ENCODE data around the gene NPB.

Gene NPB

GRCh38 chr17:81879121-81879520, 22.9 kb upstream of the NPB start:
- H3K27ac ChIP-seq (ENCODE audit: low read length, poor library complexity, severe bottlenecking): no peak overlapping the region
- H3K4ac ChIP-seq (ENCODE audit: low read depth in 1 of 2, low read length in 2 of 2): no peak overlapping the region
- no peak overlapping the region for H3K18ac ChIP-seq (ENCODE audit: low read depth in 1 of 2, low read length in 2 of 2)
- no peaks in the 10 kb centered on the region for H3K9me3 ChIP-seq (ENCODE audit: control insufficient read depth, low read length)
- no peak overlapping the region for H3K4me3 ChIP-seq (ENCODE audit: insufficient read depth in 1 of 2, low read depth in 1 of 2, low read length in 2 of 2)
- H3K9ac ChIP-seq (ENCODE audit: low read length): no peak overlapping the region
- no peak overlapping the region for H2AFZ ChIP-seq (ENCODE audit: low read depth, low read length)
- H3K4me1 ChIP-seq (ENCODE audit: control insufficient read depth, insufficient read depth, low read depth, low read length): no peaks in the 10 kb centered on the region
- 90% methylated on average over 5 of the region's 5 CpGs for WGBS
- peaks cover 8% of the 10 kb centered on the region for H3K79me1 ChIP-seq (replicated peaks; ENCODE audit: low read length, poor library complexity, severe bottlenecking)
- H2BK120ac ChIP-seq (ENCODE audit: low read depth, low read length): no peak overlapping the region
- DNase-seq: no peak
- no peak overlapping the region for H4K91ac ChIP-seq (ENCODE audit: low read length)
- no peak overlapping the region for H3K4me2 ChIP-seq (ENCODE audit: low read length, poor library complexity, severe bottlenecking)
- no peak overlapping the region for H2AK5ac ChIP-seq (ENCODE audit: low read length, severe bottlenecking)
- H2BK12ac ChIP-seq (ENCODE audit: low read length in 2 of 2): no peak overlapping the region
- H2BK5ac ChIP-seq (ENCODE audit: low read depth, low read length, poor library complexity, severe bottlenecking): no peak overlapping the region
- H3K14ac ChIP-seq (ENCODE audit: low read length in 2 of 2): no peak overlapping the region
- no peak overlapping the region for H4K8ac ChIP-seq (ENCODE audit: low read length)
- H2BK15ac ChIP-seq (ENCODE audit: low read depth, poor library complexity, severe bottlenecking): no peak overlapping the region
- peaks cover 35 to 41% of the 10 kb centered on the region in 2 experiments for H3K36me3 ChIP-seq (ENCODE audit: control insufficient read depth in 1 of 2, insufficient read depth in 2 of 2, low read depth in 1 of 2, low read length in 2 of 2)
- H3K23ac ChIP-seq (ENCODE audit: low read length in 2 of 2): no peak overlapping the region
- H3K27me3 ChIP-seq (ENCODE audit: control insufficient read depth in 1 of 2, insufficient read depth in 1 of 2, low read length in 2 of 2): no peaks in the 10 kb centered on the region

- peaks cover 25% of the 10 kb centered on the region for H3K79me1 ChIP-seq (replicated peaks; ENCODE audit: low read length, poor library complexity, severe bottlenecking)
- H3K36me3 ChIP-seq (ENCODE audit: control insufficient read depth in 1 of 2, insufficient read depth in 2 of 2, low read depth in 1 of 2, low read length in 2 of 2): peaks cover 74 to 75% of the 10 kb centered on the region in 2 experiments
- no peak overlapping the region for H3K4me2 ChIP-seq (ENCODE audit: low read length, poor library complexity, severe bottlenecking)
- no peak overlapping the region for H4K8ac ChIP-seq (ENCODE audit: low read length)
- H2BK5ac ChIP-seq (ENCODE audit: low read depth, low read length, poor library complexity, severe bottlenecking): no peak overlapping the region
- no peak overlapping the region for H3K4ac ChIP-seq (ENCODE audit: low read depth in 1 of 2, low read length in 2 of 2)
- no peak overlapping the region for H3K4me3 ChIP-seq (ENCODE audit: insufficient read depth in 1 of 2, low read depth in 1 of 2, low read length in 2 of 2)
- 96% methylated on average over 11 of the region's 11 CpGs for WGBS
- DNase-seq: no peak
- H3K9me3 ChIP-seq (ENCODE audit: control insufficient read depth, low read length): no peaks in the 10 kb centered on the region
- H4K91ac ChIP-seq (ENCODE audit: low read length): no peak overlapping the region
- no peak overlapping the region for H3K23ac ChIP-seq (ENCODE audit: low read length in 2 of 2)
- H3K27me3 ChIP-seq (ENCODE audit: control insufficient read depth in 1 of 2, insufficient read depth in 1 of 2, low read length in 2 of 2): no peaks in the 10 kb centered on the region
- H2AK5ac ChIP-seq (ENCODE audit: low read length, severe bottlenecking): no peak overlapping the region
- H2BK120ac ChIP-seq (ENCODE audit: low read depth, low read length): no peak overlapping the region
- peak overlapping the region; percentile 14 for H3K9ac ChIP-seq (ENCODE audit: low read length)
- H3K27ac ChIP-seq (ENCODE audit: low read length, poor library complexity, severe bottlenecking): no peak overlapping the region
- no peak overlapping the region for H2AFZ ChIP-seq (ENCODE audit: low read depth, low read length)
- no peak overlapping the region for H2BK12ac ChIP-seq (ENCODE audit: low read length in 2 of 2)
- H3K14ac ChIP-seq (ENCODE audit: low read length in 2 of 2): no peak overlapping the region
- H3K4me1 ChIP-seq (ENCODE audit: control insufficient read depth, insufficient read depth, low read depth, low read length): peaks cover 25% of the 10 kb centered on the region
- H3K18ac ChIP-seq (ENCODE audit: low read depth in 1 of 2, low read length in 2 of 2): no peak overlapping the region
- H2BK15ac ChIP-seq (ENCODE audit: low read depth, poor library complexity, severe bottlenecking): no peak overlapping the region
These were observed 17.5 kb upstream of the NPB start for GRCh38 chr17:81884520-81884919.

GRCh38 chr17:81884968-81885367, 17.1 kb upstream of the NPB start:
- H3K18ac ChIP-seq (ENCODE audit: low read depth in 1 of 2, low read length in 2 of 2): no peak overlapping the region
- no peak overlapping the region for H3K4me2 ChIP-seq (ENCODE audit: low read length, poor library complexity, severe bottlenecking)
- peaks cover 28% of the 10 kb centered on the region for H3K79me1 ChIP-seq (replicated peaks; ENCODE audit: low read length, poor library complexity, severe bottlenecking)
- no peak for DNase-seq
- H3K9ac ChIP-seq (ENCODE audit: low read length): peak overlapping the region; percentile 14
- H2BK5ac ChIP-seq (ENCODE audit: low read depth, low read length, poor library complexity, severe bottlenecking): no peak overlapping the region
- H2BK12ac ChIP-seq (ENCODE audit: low read length in 2 of 2): no peak overlapping the region
- no peak overlapping the region for H3K4me3 ChIP-seq (ENCODE audit: insufficient read depth in 1 of 2, low read depth in 1 of 2, low read length in 2 of 2)
- H3K4me1 ChIP-seq (ENCODE audit: control insufficient read depth, insufficient read depth, low read depth, low read length): peaks cover 28% of the 10 kb centered on the region
- no peak overlapping the region for H2AK5ac ChIP-seq (ENCODE audit: low read length, severe bottlenecking)
- no peaks in the 10 kb centered on the region for H3K27me3 ChIP-seq (ENCODE audit: control insufficient read depth in 1 of 2, insufficient read depth in 1 of 2, low read length in 2 of 2)
- no peak overlapping the region for H2BK15ac ChIP-seq (ENCODE audit: low read depth, poor library complexity, severe bottlenecking)
- H3K14ac ChIP-seq (ENCODE audit: low read length in 2 of 2): no peak overlapping the region
- H3K9me3 ChIP-seq (ENCODE audit: control insufficient read depth, low read length): no peaks in the 10 kb centered on the region
- WGBS: 97% methylated on average over 5 of the region's 5 CpGs
- H2AFZ ChIP-seq (ENCODE audit: low read depth, low read length): no peak overlapping the region
- H3K27ac ChIP-seq (ENCODE audit: low read length, poor library complexity, severe bottlenecking): no peak overlapping the region
- H4K8ac ChIP-seq (ENCODE audit: low read length): no peak overlapping the region
- H3K23ac ChIP-seq (ENCODE audit: low read length in 2 of 2): no peak overlapping the region
- no peak overlapping the region for H4K91ac ChIP-seq (ENCODE audit: low read length)
- no peak overlapping the region for H2BK120ac ChIP-seq (ENCODE audit: low read depth, low read length)
- peaks cover 74 to 76% of the 10 kb centered on the region in 2 experiments for H3K36me3 ChIP-seq (ENCODE audit: control insufficient read depth in 1 of 2, insufficient read depth in 2 of 2, low read depth in 1 of 2, low read length in 2 of 2)
- H3K4ac ChIP-seq (ENCODE audit: low read depth in 1 of 2, low read length in 2 of 2): no peak overlapping the region

GRCh38 chr17:81885454-81885853, 16.6 kb upstream of the NPB start:
- H3K4ac ChIP-seq (ENCODE audit: low read depth in 1 of 2, low read length in 2 of 2): no peak overlapping the region
- no peaks in the 10 kb centered on the region for H3K27me3 ChIP-seq (ENCODE audit: control insufficient read depth in 1 of 2, insufficient read depth in 1 of 2, low read length in 2 of 2)
- no peak overlapping the region for H3K4me3 ChIP-seq (ENCODE audit: insufficient read depth in 1 of 2, low read depth in 1 of 2, low read length in 2 of 2)
- peak overlapping the region; percentile 82 for H3K27ac ChIP-seq (ENCODE audit: low read length, poor library complexity, severe bottlenecking)
- H3K18ac ChIP-seq (ENCODE audit: low read depth in 1 of 2, low read length in 2 of 2): no peak overlapping the region
- H3K36me3 ChIP-seq (ENCODE audit: control insufficient read depth in 1 of 2, insufficient read depth in 2 of 2, low read depth in 1 of 2, low read length in 2 of 2): peaks cover 74 to 75% of the 10 kb centered on the region in 2 experiments
- no peak overlapping the region for H4K91ac ChIP-seq (ENCODE audit: low read length)
- H3K4me2 ChIP-seq (ENCODE audit: low read length, poor library complexity, severe bottlenecking): no peak overlapping the region
- no peak overlapping the region for H2BK12ac ChIP-seq (ENCODE audit: low read length in 2 of 2)
- H2BK120ac ChIP-seq (ENCODE audit: low read depth, low read length): no peak overlapping the region
- no peak overlapping the region for H3K23ac ChIP-seq (ENCODE audit: low read length in 2 of 2)
- no peak overlapping the region for H2AFZ ChIP-seq (ENCODE audit: low read depth, low read length)
- H3K9me3 ChIP-seq (ENCODE audit: control insufficient read depth, low read length): no peaks in the 10 kb centered on the region
- peaks cover 27% of the 10 kb centered on the region for H3K79me1 ChIP-seq (replicated peaks; ENCODE audit: low read length, poor library complexity, severe bottlenecking)
- H2AK5ac ChIP-seq (ENCODE audit: low read length, severe bottlenecking): peak overlapping the region; percentile 45
- no peak overlapping the region for H4K8ac ChIP-seq (ENCODE audit: low read length)
- 93% methylated on average over 10 of the region's 10 CpGs for WGBS
- no peak for DNase-seq
- H3K14ac ChIP-seq (ENCODE audit: low read length in 2 of 2): no peak overlapping the region
- H3K4me1 ChIP-seq (ENCODE audit: control insufficient read depth, insufficient read depth, low read depth, low read length): peaks cover 31% of the 10 kb centered on the region
- H2BK15ac ChIP-seq (ENCODE audit: low read depth, poor library complexity, severe bottlenecking): no peak overlapping the region
- no peak overlapping the region for H3K9ac ChIP-seq (ENCODE audit: low read length)
- H2BK5ac ChIP-seq (ENCODE audit: low read depth, low read length, poor library complexity, severe bottlenecking): no peak overlapping the region

Data from mesenchymal stem cell (in vitro differentiated cells and primary cell).